ENCODE results near the gene LRRK1. TPM values are rescaled to one million over a fixed set of nuclear protein-coding genes. Genes with fewer than 3 reads are reported as not detected.

The LRRK1 gene
- total and polyA plus RNA-seq, 11 donors: 1.3 to 12.7 (median 2.1) TPM

GRCh38 chr15:101003706-101004105, 84.5 kb downstream of the LRRK1 start:
- no peaks in the 10 kb centered on the region for H3K27me3 ChIP-seq
- no peak overlapping the region for H3K27ac ChIP-seq
- no peak for TF ChIP-seq POLR2A (IDR thresholded peaks at IDR 0.05)
- peak in 1 of 5 donors; percentile 6 for DNase-seq
- WGBS, 4 donors: 84 to 89% (median 86%) methylated on average over 4 of the region's 4 CpGs
- peaks cover 0 to 12% (median 0%) of the 10 kb centered on the region in 12 donors for H3K9me3 ChIP-seq
- intact Hi-C loops (cut with DNase I): loop anchor here in 4 of 10 donors (10.0 kb wide), 1 partner anchor 659 kb away; the partner anchor contains the start of gene ADAMTS17 (in 4 of the 4)
- ATAC-seq: no peak
- peaks cover 0 to 5% (median 0%) of the 10 kb centered on the region in 9 donors for H3K36me3 ChIP-seq
- no peak overlapping the region for H3K4me3 ChIP-seq
- peaks cover 0 to 24% (median 11%) of the 10 kb centered on the region in 12 donors for H3K4me1 ChIP-seq

DNA sequence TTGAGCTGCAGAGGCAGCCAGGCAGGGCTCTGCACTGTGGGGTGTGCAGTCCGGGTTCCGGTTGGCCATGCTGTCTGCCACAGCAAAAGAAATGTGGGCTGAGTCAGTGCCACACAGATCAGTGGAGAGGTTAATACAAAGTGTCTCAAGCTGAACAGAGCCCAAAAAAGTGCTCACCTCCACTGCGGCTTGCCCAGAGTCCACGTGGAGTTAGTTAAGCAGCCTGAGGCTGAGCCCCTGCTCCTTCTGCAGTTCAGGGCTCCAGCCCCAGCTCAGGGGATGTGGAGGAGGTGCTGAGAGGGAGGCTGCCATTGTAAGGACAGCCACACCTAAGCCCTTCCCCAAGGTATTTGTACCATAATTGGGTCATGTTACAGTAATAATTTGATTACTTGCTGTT, 85.3 kb downstream of the LRRK1 start:
- no peak for ATAC-seq
- TF ChIP-seq POLR2A (IDR thresholded peaks at IDR 0.05) (no peak), CTCF (IDR thresholded peaks at IDR 0.05) (no peak)
- 95 to 99% (median 96%) methylated on average over 4 of the region's 4 CpGs for WGBS, 4 donors
- no peak overlapping the region for H3K27ac ChIP-seq
- no peak overlapping the region for H3K4me3 ChIP-seq
- DNase-seq: peak in 1 of 5 donors; percentile 6
- no peaks in the 10 kb centered on the region for H3K27me3 ChIP-seq
- intact Hi-C loops (cut with DNase I): loop anchor here in 4 of 10 donors (10.0 kb wide), 1 partner anchor 660 kb away; the partner anchor contains the start of gene ADAMTS17 (in 4 of the 4)
- H3K36me3 ChIP-seq: peaks cover 0 to 11% (median 0%) of the 10 kb centered on the region in 9 donors
- H3K9me3 ChIP-seq: peaks cover 0 to 12% (median 0%) of the 10 kb centered on the region in 12 donors
- H3K4me1 ChIP-seq: peaks cover 0 to 24% (median 11%) of the 10 kb centered on the region in 12 donors

DNA sequence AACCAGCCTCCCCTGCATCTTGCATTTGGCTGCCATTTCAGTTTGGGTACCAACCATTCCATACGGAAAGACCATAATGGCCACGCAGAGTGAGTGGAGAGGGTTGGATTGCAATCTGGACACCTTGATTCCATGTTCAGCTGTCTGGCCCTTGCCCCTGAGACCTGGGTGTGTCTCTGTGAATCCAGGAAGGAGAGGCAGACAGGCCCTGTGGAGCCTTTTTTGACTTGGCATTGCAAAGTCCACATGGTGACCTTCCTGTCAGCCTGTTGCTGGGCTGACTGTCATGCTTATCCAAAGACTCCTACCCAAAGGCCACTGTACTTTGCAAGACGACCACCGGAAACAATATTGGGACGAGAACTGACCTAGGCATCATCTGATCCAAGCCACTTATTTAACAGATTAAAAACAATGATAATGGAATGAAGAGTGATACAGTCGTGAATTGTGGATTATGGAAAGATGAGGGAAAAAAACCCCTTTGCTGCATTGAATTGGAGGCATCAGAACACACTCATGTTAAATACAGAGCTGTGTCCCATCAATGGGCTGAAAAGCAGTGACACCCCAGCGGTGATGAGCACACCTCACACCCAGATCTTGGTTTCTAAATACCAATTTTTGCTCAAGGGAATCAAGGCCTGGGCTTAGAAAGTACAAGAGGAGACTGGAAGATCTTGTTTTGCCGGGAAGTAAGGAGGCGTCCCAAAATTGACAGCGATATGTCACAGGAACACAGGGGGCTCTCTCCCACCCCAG, 86.0 kb downstream of the LRRK1 start:
- Histone ChIP-seq H3K4me1 (peaks cover 0 to 24% (median 11%) of the 10 kb centered on the region in 12 donors), H3K9me3 (peaks cover 0 to 12% (median 0%) of the 10 kb centered on the region in 12 donors), H3K27ac (no peak overlapping the region), H3K4me3 (no peak overlapping the region), H3K27me3 (no peaks in the 10 kb centered on the region), H3K36me3 (peaks cover 0 to 17% (median 0%) of the 10 kb centered on the region in 9 donors)
- WGBS, 4 donors: 94 to 98% (median 96%) methylated on average over 10 of the region's 10 CpGs
- intact Hi-C loops (cut with DNase I): loop anchor here in 7 of 10 donors (5.0 to 10.0 kb wide), 5 partner anchors 88 to 663 kb away; partner anchors contain the start of genes ADAMTS17 (in 5 of the 7) and LRRK1 (in 1 of the 7)
- DNase-seq (peak in 1 of 5 donors; percentile 9), ATAC-seq (no peak)
- TF ChIP-seq POLR2A (IDR thresholded peaks at IDR 0.05) (no peak), CTCF (IDR thresholded peaks at IDR 0.05) (no peak)

GRCh38 chr15:101006931-101007691, 88.0 kb downstream of the LRRK1 start:
- TF ChIP-seq CTCF (IDR thresholded peaks at IDR 0.05) (peak; percentile 86 to 96 (median 90)), POLR2A (IDR thresholded peaks at IDR 0.05) (no peak)
- Histone ChIP-seq H3K4me1 (peaks cover 0 to 24% (median 11%) of the 10 kb centered on the region in 12 donors), H3K36me3 (peaks cover 0 to 27% (median 0%) of the 10 kb centered on the region in 9 donors), H3K27me3 (no peaks in the 10 kb centered on the region), H3K9me3 (peaks cover 0 to 12% (median 0%) of the 10 kb centered on the region in 12 donors), H3K27ac (no peak overlapping the region), H3K4me3 (peak overlapping the region in 3 of 12 donors; percentile 10 to 61 (median 22))
- 19 to 26% (median 21%) methylated on average over 27 of the region's 27 CpGs for WGBS, 4 donors
- ATAC-seq (peak; percentile 63 to 90 (median 84)), DNase-seq (peak; percentile 78 to 82 (median 80))
- intact Hi-C loops (cut with DNase I): loop anchor here (1.0 to 10.0 kb wide), 12 partner anchors 86 to 665 kb away; partner anchors contain the start of genes ADAMTS17 (in 5 of the 10) and LRRK1 (in 4 of the 10)
